ENCODE results near the gene SPTBN4.

GRCh38 chr19:40607311-40608239 lies 140.8 kb downstream of the SPTBN4 start:
- TF ChIP-seq POLR2A (IDR thresholded peaks at IDR 0.05) (no peak), POLR2AphosphoS5 (IDR thresholded peaks at IDR 0.05) (no peak), EP300 (IDR thresholded peaks at IDR 0.05) (no peak)
- TF ChIP-seq, protein P1, sequence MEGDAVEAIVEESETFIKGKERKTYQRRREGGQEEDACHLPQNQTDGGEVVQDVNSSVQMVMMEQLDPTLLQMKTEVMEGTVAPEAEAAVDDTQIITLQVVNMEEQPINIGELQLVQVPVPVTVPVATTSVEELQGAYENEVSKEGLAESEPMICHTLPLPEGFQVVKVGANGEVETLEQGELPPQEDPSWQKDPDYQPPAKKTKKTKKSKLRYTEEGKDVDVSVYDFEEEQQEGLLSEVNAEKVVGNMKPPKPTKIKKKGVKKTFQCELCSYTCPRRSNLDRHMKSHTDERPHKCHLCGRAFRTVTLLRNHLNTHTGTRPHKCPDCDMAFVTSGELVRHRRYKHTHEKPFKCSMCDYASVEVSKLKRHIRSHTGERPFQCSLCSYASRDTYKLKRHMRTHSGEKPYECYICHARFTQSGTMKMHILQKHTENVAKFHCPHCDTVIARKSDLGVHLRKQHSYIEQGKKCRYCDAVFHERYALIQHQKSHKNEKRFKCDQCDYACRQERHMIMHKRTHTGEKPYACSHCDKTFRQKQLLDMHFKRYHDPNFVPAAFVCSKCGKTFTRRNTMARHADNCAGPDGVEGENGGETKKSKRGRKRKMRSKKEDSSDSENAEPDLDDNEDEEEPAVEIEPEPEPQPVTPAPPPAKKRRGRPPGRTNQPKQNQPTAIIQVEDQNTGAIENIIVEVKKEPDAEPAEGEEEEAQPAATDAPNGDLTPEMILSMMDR (IDR thresholded peaks at IDR 0.05): no peak
